ENCODE data around the gene SEL1L.
"Not testable (repeated sequence)": the region's sequence is repeated elsewhere in the genome, so short reads cannot be mapped to it uniquely, and the experiment has no call there.

SEL1L gene

DNA sequence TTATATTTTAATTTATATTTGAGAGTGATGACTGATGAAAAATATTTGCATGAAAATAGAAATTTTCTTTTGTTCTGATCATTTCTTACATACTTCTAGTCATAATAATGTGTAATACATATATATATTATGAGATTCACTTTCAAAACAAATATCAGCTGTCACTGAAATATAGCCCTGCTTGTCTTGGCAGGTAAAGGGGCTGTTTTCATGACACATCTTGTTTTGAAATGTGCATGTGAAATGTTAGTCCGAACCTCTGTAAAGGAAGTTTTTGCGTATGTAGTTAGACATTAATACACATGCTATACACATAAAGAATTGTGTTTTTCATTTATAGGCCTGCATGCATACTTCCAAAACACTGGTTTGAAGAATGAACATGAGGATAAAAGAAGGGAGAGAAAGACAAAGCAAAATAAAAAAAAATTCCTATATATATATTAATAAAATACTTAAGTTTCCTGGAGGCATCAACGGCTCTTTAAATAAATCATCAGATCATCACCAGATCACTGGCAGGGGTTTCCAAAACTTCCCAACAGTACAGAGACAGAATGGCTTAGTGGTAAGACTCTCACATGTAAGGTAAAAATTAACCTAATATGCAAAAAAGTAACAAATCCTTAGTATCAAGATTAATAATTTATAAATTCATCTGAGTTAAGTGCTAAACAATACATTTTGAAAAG lies 60.1 kb downstream of the SEL1L start:
- no peak for DNase-seq

GRCh38 chr14:81472096-81472800 lies 61.4 kb downstream of the SEL1L start:
- DNase-seq, result no peak

- no peak for DNase-seq
Measured at GRCh38 chr14:81471062-81471461, 62.6 kb downstream of the SEL1L start.

GRCh38 chr14:81470557-81470826 lies 63.2 kb downstream of the SEL1L start:
- DNase-seq, result not testable (repeated sequence)

DNA sequence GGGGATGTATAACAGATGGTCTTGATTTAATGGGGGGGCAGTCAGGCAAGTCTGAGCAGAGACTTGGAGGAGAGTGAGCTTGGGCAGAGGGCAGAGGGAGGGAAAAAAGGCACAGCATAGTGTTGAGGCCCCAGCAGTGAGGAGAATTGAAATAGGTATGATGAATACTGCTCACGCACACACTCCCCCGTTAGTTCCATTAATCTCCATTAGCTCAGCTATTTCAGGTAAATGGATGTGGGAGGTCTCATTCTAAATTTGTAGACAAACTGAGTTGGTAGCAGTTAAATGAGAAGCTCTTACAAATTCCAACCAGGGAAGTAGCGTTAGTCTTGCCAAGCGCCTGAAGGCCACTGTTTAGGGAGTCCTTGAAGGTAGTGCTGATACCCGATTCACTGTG lies 66.8 kb downstream of the SEL1L start:
- no peak for DNase-seq

DNA sequence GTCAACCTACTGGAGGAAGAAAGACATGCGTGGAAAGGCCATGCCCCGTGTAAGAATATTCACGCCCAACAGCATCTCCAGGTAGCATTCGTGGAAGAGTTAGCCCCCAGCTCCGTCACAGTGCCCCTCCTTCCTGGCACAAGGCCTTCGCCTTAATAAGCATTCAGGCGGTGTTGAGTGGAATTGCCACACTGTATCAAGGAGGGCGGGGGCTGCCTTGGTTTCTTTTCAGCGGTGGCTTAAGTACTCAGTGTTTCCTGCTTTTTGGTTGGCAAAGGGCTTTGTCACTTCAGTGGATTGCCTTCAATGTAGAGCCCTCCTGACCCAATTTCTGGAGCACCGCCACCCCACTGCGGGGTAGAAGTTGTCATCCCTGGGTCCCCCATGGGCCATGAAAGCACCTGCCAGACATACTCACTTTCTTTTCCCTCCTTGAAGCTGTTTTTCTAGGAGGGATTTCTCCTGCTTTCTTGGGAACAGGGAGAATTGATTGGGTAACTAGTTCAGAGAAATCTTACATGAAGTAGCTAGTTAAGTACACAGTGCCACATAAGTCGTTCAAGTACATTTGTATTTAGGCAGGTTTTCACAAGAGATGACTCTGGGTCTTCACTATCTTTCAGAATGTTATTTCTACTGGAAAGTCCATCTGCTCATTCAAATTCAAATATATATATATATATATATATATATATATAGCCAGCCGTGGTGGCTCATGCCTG lies 68.0 kb downstream of the SEL1L start:
- no peak for DNase-seq

DNA sequence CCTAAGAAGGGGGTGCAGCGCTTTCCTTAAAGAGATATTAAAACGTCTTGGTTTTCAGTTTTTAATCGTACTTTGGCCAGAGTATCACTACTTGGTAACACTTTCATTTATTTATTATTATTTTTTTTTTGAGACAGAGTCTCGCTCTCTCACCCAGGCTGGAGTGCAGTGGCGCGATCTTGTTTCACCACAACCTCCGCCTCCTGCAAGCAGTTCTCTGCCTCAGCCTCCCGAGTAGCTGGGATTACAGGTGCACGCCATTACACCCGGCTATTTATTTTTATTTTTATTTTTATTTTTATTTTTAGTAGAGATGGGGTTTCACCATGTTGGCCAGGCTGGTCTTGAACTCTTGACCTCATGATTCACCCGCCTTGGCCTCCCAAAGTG lies 68.7 kb downstream of the SEL1L start:
- not testable (repeated sequence) for DNase-seq

DNA sequence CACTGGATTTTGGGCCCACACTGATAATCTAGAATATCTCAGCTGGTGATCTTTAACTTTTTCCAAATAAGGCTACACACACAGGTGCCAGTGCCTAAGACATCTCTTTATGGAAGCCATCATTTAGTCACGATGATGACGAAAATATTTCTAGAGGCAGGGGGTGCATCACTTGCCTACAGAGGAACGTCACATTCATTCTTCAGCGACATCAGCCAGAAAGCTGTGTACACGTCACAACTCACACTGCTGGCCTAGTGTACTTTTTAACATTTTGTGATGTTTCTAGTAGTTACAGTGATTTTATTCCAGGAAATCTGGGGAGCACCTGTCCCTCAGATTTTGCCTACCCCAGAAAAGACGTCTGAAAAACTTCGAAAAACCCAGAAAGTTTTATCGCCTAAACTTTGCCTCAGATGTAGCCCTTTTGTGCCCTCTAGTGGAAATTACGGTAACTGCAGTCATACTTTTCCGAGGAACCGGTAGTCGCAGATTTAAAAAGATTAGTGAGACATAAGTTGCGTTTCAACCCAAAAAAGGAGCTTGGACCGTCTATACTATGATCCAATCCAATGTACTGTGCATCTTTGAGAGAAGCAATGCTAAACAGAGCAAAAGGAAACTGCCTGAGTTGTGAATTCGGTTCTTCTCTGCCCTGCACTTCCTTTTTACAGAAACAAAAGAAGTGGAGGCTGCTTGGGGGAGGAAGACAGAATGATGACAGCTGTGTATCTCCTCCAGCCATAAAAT lies 69.2 kb downstream of the SEL1L start:
- no peak for DNase-seq

DNA sequence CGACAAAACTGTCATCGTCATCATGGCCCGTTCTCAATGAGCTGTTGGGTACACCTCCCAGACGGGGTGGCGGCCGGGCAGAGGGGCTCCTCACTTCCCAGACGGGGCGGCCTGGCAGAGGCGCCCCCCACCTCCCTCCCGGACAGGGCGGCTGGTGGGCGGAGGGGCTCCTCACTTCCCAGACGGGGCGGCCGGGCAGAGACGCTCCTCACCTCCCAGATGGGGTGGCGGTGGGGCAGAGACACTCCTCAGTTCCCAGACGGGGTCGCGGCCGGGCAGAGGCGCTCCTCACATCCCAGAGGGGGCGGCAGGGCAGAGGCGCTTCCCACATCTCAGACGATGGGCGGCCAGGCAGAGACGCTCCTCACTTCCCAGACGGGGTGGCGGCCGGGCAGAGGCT lies 71.3 kb downstream of the SEL1L start:
- not testable (repeated sequence) for DNase-seq

DNA sequence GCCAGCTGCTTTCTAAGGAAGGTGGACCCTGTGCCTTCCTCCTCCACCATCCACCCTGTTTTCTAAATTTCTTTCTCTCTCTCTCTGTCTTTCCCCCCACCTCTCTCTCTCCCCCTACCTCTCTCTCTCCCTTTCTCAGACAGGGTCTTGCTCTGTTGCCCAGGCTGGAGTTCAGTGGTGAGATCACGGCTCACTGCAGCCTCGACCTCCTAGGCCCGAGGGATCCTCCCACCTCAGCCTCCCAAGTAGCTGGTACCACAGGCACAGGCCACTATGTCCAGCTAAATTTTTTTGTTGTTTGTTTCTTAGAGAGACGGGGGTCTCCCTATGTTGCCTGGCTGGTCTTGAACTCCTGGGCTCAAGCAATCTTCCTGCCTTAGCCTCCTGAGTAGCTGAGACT lies 73.7 kb downstream of the SEL1L start:
- no peak for DNase-seq

DNA sequence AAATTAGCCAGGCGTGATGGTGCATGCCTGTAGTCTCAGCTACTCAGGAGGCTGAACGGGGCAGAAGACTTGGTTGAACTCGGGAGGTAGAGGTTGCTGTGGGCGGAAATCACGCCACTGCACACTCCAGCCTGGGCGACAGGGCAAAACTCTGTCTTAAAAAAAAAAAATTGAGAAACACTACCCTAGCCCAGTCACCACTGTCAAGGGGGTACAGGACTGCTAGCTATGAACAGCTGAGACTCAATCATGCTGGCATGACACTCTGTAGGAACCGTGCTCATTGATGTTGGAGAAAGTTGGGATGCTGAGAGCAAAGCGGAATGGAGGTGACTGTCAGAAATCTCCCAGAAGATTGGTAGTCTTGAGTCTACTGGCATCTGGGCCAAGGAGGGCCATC lies 75.3 kb downstream of the SEL1L start:
- DNase-seq, result no peak

- DNase-seq, result no peak
Measured at GRCh38 chr14:81455390-81455789, 78.3 kb downstream of the SEL1L start.

DNA sequence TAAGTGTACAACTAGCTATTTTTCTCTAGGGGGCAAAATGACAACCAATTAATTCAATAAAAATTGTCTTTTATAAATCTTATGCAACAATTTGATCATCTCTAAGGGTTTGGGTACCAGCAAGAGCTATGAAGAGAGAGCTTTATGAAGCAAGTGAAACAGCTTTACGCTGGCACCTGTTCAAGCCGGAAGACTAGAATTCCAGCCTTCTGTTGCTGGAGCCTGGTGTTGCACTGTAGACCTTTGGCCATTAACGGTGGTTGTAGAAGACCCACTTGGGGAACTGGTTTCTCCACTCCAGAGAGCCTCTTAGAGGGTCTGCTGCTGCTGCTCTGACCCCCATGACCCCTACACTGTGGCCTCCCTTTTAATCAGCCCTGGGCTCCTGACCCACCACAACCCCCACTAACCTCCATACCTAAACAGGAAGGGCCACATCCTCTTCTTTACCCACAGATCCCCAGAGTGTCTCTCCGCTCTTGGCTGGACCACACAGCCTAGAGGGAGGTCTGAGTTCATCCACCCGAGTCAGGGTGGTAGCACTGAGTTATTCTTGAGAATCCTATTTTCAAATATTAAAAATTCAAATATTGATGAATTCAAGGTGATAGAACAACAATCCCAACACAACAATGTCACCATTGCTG lies 79.0 kb downstream of the SEL1L start:
- DNase-seq, result no peak

GRCh38 chr14:81453166-81453766 lies 80.4 kb downstream of the SEL1L start:
- peak; percentile 42 for DNase-seq

DNA sequence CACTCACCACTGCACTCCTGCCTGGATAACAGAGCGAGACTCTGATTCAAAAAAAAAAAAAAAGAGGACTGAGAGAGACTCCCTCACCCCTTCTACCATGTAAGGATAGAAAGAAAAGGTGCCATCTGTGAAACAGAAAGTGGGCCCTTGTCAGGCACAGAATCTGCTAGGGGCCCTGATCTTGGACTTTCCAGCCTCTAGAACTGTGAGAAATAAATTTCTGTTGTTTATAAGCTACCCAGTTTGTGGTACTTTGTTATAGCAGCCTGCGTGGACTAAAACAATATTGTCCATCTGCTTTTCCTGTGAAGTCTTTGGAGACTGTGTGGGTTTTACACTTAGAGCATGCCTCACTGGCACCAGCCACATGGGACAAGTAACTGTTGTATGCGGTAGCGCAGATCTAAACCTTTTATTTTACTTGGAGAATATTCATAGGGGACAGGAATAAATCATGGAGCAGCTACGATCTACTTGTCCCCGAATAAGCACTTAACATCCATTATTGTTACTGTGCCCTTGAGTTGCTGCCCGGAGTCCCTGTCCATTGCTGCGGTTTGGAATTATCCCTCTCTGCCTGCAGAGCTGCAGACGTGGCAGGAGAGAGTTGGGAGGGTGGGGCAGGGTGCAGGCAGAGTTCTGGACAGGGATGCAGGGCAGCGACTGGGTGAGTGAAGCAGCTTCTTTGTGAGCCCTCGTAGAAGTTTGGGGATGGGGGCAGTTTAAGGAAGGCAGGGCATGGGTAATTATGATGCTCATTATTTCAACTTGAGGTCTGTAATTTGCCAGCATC lies 81.1 kb downstream of the SEL1L start:
- DNase-seq, result no peak

DNA sequence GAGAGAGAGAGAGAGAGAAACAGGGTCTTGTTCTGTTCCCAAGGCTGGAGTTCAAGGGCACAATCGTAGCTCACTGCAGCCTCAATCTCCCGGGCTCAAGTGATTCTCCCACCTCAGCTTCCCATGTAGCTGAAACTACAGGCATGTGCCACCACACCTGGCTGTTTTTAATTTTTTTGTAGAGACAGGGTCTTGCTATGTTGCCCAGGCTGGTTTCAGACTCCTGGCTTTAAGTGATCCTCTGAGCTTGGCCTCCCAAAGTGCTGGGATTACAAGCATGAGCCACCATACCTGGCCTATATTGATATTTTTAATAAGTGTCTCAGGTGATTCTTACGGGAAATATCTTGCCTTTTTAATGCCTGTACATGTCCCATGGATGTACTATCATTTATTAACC lies 82.7 kb downstream of the SEL1L start:
- no peak for DNase-seq

GRCh38 chr14:81450100-81450531 lies 83.5 kb downstream of the SEL1L start:
- peak; percentile 33 for DNase-seq

GRCh38 chr14:81449576-81449975 lies 84.1 kb downstream of the SEL1L start:
- DNase-seq, result no peak

DNA sequence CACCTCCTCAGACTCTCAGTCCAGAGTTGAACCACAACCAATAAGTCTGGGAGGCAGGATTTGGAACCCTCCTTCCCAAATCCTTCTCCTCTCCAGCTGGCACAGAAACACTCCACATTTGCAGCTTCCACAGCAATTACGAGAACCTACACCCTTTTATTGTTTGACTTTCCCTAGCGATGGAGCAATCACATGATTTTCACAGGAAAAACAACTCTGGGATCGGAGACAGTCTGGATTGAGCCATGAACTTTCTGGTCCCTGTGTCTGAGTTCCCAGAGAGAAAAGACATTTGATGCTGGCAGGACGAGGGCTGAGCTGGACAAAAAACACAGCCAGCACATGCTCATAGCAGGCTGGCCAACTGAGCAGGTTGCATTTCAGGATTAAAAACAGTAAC lies 84.5 kb downstream of the SEL1L start:
- DNase-seq, result no peak

DNA sequence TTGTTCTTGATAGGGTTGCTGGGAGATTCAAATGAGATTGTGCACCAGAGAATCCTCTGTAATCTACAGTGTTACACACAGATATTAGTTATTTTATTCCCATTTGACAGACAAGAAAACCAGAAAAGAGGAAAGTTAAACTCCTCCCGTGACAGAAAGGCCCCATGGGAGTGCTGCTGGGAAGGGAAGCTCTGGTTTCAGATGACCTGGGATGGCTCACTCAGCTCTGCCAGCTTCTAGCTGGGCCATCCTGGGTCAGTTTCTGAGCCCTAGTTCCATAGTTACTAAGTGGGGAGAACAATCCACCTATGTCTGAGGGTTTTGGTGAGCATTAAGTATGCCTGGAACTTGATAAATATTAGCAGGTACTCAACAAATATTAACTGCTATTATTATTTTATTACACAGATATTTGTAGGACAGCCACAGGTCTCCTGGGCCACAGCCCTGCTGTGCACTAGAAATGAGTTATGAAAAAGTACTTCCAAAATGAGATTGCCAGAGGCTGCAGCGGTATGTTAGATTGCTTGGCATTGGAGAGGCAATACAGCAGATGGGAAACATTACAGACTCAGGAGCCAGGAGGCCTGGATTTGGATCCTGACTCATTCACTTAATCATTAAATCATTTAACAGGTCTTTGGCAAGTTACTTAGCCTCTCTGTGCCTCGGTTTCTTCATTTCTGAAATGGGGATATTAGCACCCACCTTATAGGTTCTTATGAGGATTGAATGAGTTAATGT lies 86.5 kb downstream of the SEL1L start:
- DNase-seq, result no peak

Data from DMS153 (cell line).